Tibial artery (tissue), 4 donors: Measurements from ENCODE around the gene NUDC.
"Not testable (repeated sequence)": the region's sequence is repeated elsewhere in the genome, so short reads cannot be mapped to it uniquely, and the experiment has no call there.

Experiments
- DNase-seq, 2 donors: peaks; one replicate each; pipeline ENCODE4 v3.0.0-alpha.2; 2019
- H3K27ac ChIP-seq, 2 donors: fragments of 200-600 bp; sonication (generic) in 1 of 2; 1 replicate in 1 of 2; 2 replicates in 1 of 2; pipeline ENCODE4 v1.5.1; 2018 to 2019; ENCODE audit warnings: mild to moderate bottlenecking in 1 of 2
- H3K27me3 ChIP-seq, 2 donors: fragments of 200-600 bp; sonication (generic) in 1 of 2; one replicate each; pipeline versions ENCODE4 v1.5.1 to v1.6.0; 2016 to 2019
- H3K36me3 ChIP-seq, 3 donors: fragments of 200-600 bp; sonication (generic) in 2 of 3; one replicate each; pipeline ENCODE4 v1.5.1; 2016 to 2019; ENCODE audit warnings: mild to moderate bottlenecking in 2 of 3
- H3K4me1 ChIP-seq, 4 donors: fragments of 200-600 bp; sonication (generic) in 2 of 4; 1 replicate in 3 of 4; 2 replicates in 1 of 4; pipeline ENCODE4 v1.5.1; 2016 to 2019
- H3K4me3 ChIP-seq, 2 donors: fragments of 200-600 bp; sonication (generic) in 1 of 2; 1 replicate in 1 of 2; 2 replicates in 1 of 2; pipeline ENCODE4 v1.5.1; 2018 to 2019; ENCODE audit warnings: mild to moderate bottlenecking in 2 of 2
- H3K9me3 ChIP-seq, 3 donors: fragments of 200-600 bp; sonication (generic) in 1 of 3; one replicate each; pipeline ENCODE4 v1.5.1; 2016 to 2019
- CTCF ChIP-seq, 2 experiments: fragments of 200-600 bp in 1 of 2; fragments of 450-650 bp in 1 of 2; IDR thresholded peaks; one replicate each; pipeline ENCODE4 v1.5.1; 2017 to 2019; ENCODE audit warnings: antibody characterized with exemption in 2 of 2, mild to moderate bottlenecking in 1 of 2, moderate library complexity in 1 of 2
- intact Hi-C: fragments of 100-400 bp; cut with DNase I; formaldehyde crosslinking; loops from one replicate; pipeline ENCODE4 v1.15.0; 2023; ENCODE audit warnings: low total_unique reads

NUDC gene

GRCh38 chr1:26942656-26943055 is 21.1 kb downstream of the NUDC start:
- H3K36me3 ChIP-seq, result peaks cover 53 to 69% (median 59%) of the 10 kb centered on the region in 3 donors
- intact Hi-C loops, result no loop called here
- no peaks in the 10 kb centered on the region for H3K9me3 ChIP-seq
- TF ChIP-seq CTCF (IDR thresholded peaks at IDR 0.05), result no peak
- H3K27ac ChIP-seq, result no peak overlapping the region
- DNase-seq, result no peak
- no peaks in the 10 kb centered on the region for H3K4me1 ChIP-seq
- no peak overlapping the region for H3K4me3 ChIP-seq
- no peaks in the 10 kb centered on the region for H3K27me3 ChIP-seq

- intact Hi-C loops, result no loop called here
- Histone ChIP-seq H3K9me3 (no peaks in the 10 kb centered on the region), H3K4me1 (no peaks in the 10 kb centered on the region), H3K27ac (no peak overlapping the region), H3K27me3 (no peaks in the 10 kb centered on the region), H3K36me3 (peaks cover 53 to 84% (median 59%) of the 10 kb centered on the region in 3 donors), H3K4me3 (no peak overlapping the region)
- no peak for TF ChIP-seq CTCF (IDR thresholded peaks at IDR 0.05)
- no peak for DNase-seq
These were observed 23.6 kb downstream of the NUDC start for GRCh38 chr1:26945138-26945537.

GRCh38 chr1:26945728-26946127 is 24.2 kb downstream of the NUDC start:
- Histone ChIP-seq H3K4me1 (no peaks in the 10 kb centered on the region), H3K36me3 (peaks cover 53 to 90% (median 59%) of the 10 kb centered on the region in 3 donors), H3K27me3 (no peaks in the 10 kb centered on the region), H3K9me3 (no peaks in the 10 kb centered on the region), H3K4me3 (no peak overlapping the region), H3K27ac (no peak overlapping the region)
- no peak for DNase-seq
- no peak for TF ChIP-seq CTCF (IDR thresholded peaks at IDR 0.05)
- intact Hi-C loops, result no loop called here

- no peak for TF ChIP-seq CTCF (IDR thresholded peaks at IDR 0.05)
- Histone ChIP-seq H3K27me3 (peaks cover 0 to 2% of the 10 kb centered on the region in 2 donors), H3K27ac (no peak overlapping the region), H3K9me3 (no peaks in the 10 kb centered on the region), H3K36me3 (peaks cover 52 to 93% (median 58%) of the 10 kb centered on the region in 3 donors), H3K4me1 (no peaks in the 10 kb centered on the region), H3K4me3 (no peak overlapping the region)
- DNase-seq, result no peak
- intact Hi-C loops, result no loop called here
These were observed 24.7 kb downstream of the NUDC start for GRCh38 chr1:26946270-26946669.

- intact Hi-C loops, DNase-seq, H3K4me3 ChIP-seq, H3K9me3 ChIP-seq, H3K27ac ChIP-seq, H3K4me1 ChIP-seq: not testable (repeated sequence)
- peaks cover 27 to 82% (median 34%) of the 10 kb centered on the region in 3 donors for H3K36me3 ChIP-seq
- H3K27me3 ChIP-seq, result peaks cover 0 to 16% of the 10 kb centered on the region in 2 donors
These were observed 27.1 kb downstream of the NUDC start for GRCh38 chr1:26948725-26949057.

- no peak overlapping the region for H3K4me3 ChIP-seq
- TF ChIP-seq CTCF (IDR thresholded peaks at IDR 0.05), result no peak
- H3K9me3 ChIP-seq, result no peaks in the 10 kb centered on the region
- intact Hi-C loops, result no loop called here
- no peaks in the 10 kb centered on the region for H3K4me1 ChIP-seq
- DNase-seq, result no peak
- H3K27me3 ChIP-seq, result peaks cover 0 to 16% of the 10 kb centered on the region in 2 donors
- H3K36me3 ChIP-seq, result peaks cover 20 to 75% (median 26%) of the 10 kb centered on the region in 3 donors
- H3K27ac ChIP-seq, result no peak overlapping the region
These were observed 27.9 kb downstream of the NUDC start for GRCh38 chr1:26949266-26949925.
